Spleen (tissue), 11 donors: ENCODE results near the gene ORMDL3. TPM values are rescaled to one million over a fixed set of nuclear protein-coding genes. Genes with fewer than 3 reads are reported as not detected.

Experiments used
- DNase-seq: peaks from one replicate; pipeline ENCODE4 v3.0.0-alpha.2; 2020
- H3K27ac ChIP-seq, 8 donors: fragments of 200-600 bp; sonication (generic) in 7 of 8; 1 replicate in 4 of 8; 2 replicates in 4 of 8; pipeline versions ENCODE4 v1.5.0 to v1.8.0; 2016 to 2021; ENCODE audit warnings: inconsistent platforms in 4 of 8, mild to moderate bottlenecking in 4 of 8, moderate library complexity in 1 of 8
- H3K27me3 ChIP-seq, 7 donors: fragments of 200-600 bp; sonication (generic) in 6 of 7; replicated peaks in 1 of 7; 1 replicate in 4 of 7; 2 replicates in 3 of 7; pipeline versions ENCODE4 v1.5.0 to v1.8.0; 2016 to 2021; ENCODE audit warnings: inconsistent platforms in 3 of 7, mild to moderate bottlenecking in 1 of 7
- H3K36me3 ChIP-seq, 6 donors: fragments of 200-600 bp; sonication (generic) in 5 of 6; 1 replicate in 4 of 6; 2 replicates in 2 of 6; pipeline versions ENCODE4 v1.5.0 to v1.8.0; 2016 to 2021; ENCODE audit warnings: inconsistent platforms in 2 of 6
- H3K4me1 ChIP-seq, 6 donors: fragments of 200-600 bp; sonication (generic) in 5 of 6; 1 replicate in 3 of 6; 2 replicates in 3 of 6; pipeline versions ENCODE4 v1.5.0 to v1.8.0; 2016 to 2021; ENCODE audit warnings: inconsistent platforms in 3 of 6
- H3K4me3 ChIP-seq, 8 donors: fragments of 200-600 bp; sonication (generic) in 7 of 8; 1 replicate in 4 of 8; 2 replicates in 4 of 8; pipeline versions ENCODE4 v1.5.0 to v1.8.0; 2016 to 2021; ENCODE audit warnings: inconsistent platforms in 4 of 8, mild to moderate bottlenecking in 4 of 8, moderate library complexity in 2 of 8
- H3K9me3 ChIP-seq, 8 donors: fragments of 200-600 bp; sonication (generic) in 7 of 8; 1 replicate in 4 of 8; 2 replicates in 4 of 8; pipeline versions ENCODE4 v1.5.0 to v1.8.0; 2016 to 2021; ENCODE audit warnings: inconsistent platforms in 4 of 8
- POLR2A ChIP-seq, 3 donors: fragments of 450-650 bp; IDR thresholded peaks; one replicate each; pipeline ENCODE4 v1.5.1; 2017; ENCODE audit warnings: antibody characterized with exemption in 3 of 3, mild to moderate bottlenecking in 1 of 3
- POLR2AphosphoS5 ChIP-seq, 3 donors: sonication (generic); formaldehyde crosslinking; IDR thresholded peaks; one replicate each; pipeline ENCODE4 v1.5.1; 2017; ENCODE audit warnings: antibody characterized with exemption in 3 of 3
- WGBS, 5 donors: extraction: QIAGEN DNeasy Blood & Tissue Kit in 3 of 5; methylation state at CpG; one replicate each; pipeline versions ENCODE4 v1.1.5 to v1.1.7; 2013 to 2018; 5-methylcytosine and 5-hydroxymethylcytosine counted together
- intact Hi-C: fragments of 100-400 bp; cut with DNase I; formaldehyde crosslinking; loops from one replicate; pipeline ENCODE4 v1.15.0; 2023; ENCODE audit warnings: low total_unique reads
- polyA plus RNA-seq, 3 donors: library from polyadenylated mRNA; stranded (reverse); fragments of 200-250 nt; gene quantifications; one replicate each; pipeline ENCODE4 v1.2.1, GENCODE V29; 2013
- total RNA-seq, 7 donors: library from RNA; depleted of rRNA in 3 of 7; stranded (reverse); fragments of >200 nt in 3 of 7; fragmentation: NEBNext Ultra II Directional in 4 of 7; extraction: Animal tissue kit (Norgen Biotek cat#: 25700) in 4 of 7; gene quantifications; one replicate each; pipeline versions ENCODE4 v1.1.0 to v1.2.1, GENCODE V29; 2016 to 2021
- TF ChIP-seq, protein P1 (sequence below), 11 experiments: fragments of 200-600 bp in 7 of 11; fragments of 450-650 bp in 4 of 11; sonication (generic) in 4 of 11; IDR thresholded peaks in 8 of 11; conservative IDR thresholded peaks in 3 of 11; 1 replicate in 7 of 11; 2 replicates in 4 of 11; pipeline versions ENCODE4 v1.4.0 to v1.8.0; 2016 to 2021; ENCODE audit warnings: antibody characterized with exemption in 11 of 11, inconsistent platforms in 4 of 11, mild to moderate bottlenecking in 1 of 11
- donor health status: healthy with polysubstance abuse.
- donor health status: DM: no; HTN: no; CAD: no; lungs with moderate emphysema.
- donor health status: DM: no; HTN: no; CAD: no.
- donor health status: Bipolar disorder and iron deficiency.
- donor health status: healthy.
- donor health status: DM: no; HTN: no; CAD: no.
- donor health status: DM: yes; HTN: yes; CAD: no.

ORMDL3 gene
- total and polyA plus RNA-seq, 10 donors, result 34.7 to 77.6 (median 51.7) TPM

DNA sequence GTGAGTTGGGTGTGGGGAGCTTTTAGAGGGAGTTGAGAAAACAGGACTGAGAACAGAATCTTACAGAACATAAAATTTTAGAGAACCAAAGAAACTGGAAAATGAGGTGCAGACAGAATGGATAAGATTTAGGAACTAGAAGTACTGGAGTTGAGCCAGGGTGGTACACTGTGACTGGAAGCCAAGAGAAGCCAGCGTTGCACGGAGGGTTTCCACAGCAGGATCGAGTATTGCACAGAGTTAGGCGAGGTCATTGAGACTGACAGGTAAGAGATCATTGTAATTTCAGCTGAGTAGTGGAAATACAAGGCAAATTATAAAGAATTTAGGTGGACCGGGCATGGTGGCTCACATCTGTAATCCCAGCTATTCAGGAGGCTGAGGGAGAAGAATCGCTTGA, 42.0 kb upstream of the ORMDL3 start:
- H3K9me3 ChIP-seq, result no peaks in the 10 kb centered on the region

DNA sequence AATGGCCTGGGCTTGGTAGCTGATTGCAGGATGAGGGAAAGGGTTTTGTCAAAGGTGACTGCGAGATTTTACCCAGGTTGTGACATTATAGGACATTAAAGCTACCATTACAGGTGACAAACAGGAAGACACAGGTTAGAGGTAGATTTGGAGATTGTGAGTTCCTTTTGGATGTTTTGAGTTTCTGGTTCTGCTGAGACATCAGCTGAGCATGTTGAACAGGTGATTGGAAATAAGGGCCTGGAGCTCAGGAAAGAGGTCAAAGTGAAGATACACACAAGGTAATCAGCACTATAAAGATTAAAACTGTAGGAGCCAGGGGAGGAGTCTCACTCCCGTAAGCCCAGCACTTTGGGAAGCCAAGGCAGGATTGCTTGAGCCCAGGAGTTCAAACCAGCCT, 41.4 kb upstream of the ORMDL3 start:
- no peaks in the 10 kb centered on the region for H3K9me3 ChIP-seq
- peaks cover 0 to 11% (median 0%) of the 10 kb centered on the region in 7 donors for H3K27me3 ChIP-seq
- no peak overlapping the region for H3K27ac ChIP-seq
- no peak for DNase-seq
- TF ChIP-seq POLR2A (IDR thresholded peaks at IDR 0.05) (no peak), POLR2AphosphoS5 (IDR thresholded peaks at IDR 0.05) (no peak)
- TF ChIP-seq, protein P1, sequence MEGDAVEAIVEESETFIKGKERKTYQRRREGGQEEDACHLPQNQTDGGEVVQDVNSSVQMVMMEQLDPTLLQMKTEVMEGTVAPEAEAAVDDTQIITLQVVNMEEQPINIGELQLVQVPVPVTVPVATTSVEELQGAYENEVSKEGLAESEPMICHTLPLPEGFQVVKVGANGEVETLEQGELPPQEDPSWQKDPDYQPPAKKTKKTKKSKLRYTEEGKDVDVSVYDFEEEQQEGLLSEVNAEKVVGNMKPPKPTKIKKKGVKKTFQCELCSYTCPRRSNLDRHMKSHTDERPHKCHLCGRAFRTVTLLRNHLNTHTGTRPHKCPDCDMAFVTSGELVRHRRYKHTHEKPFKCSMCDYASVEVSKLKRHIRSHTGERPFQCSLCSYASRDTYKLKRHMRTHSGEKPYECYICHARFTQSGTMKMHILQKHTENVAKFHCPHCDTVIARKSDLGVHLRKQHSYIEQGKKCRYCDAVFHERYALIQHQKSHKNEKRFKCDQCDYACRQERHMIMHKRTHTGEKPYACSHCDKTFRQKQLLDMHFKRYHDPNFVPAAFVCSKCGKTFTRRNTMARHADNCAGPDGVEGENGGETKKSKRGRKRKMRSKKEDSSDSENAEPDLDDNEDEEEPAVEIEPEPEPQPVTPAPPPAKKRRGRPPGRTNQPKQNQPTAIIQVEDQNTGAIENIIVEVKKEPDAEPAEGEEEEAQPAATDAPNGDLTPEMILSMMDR (IDR thresholded peaks at IDR 0.05 in 8 of 11, conservative IDR thresholded peaks at IDR 0.05 in 3 of 11), result no peak
- intact Hi-C loops, result loop anchor here (10.0 kb wide), 1 partner anchor 84 kb away; no protein-coding TSS in a partner anchor
- no peak overlapping the region for H3K4me3 ChIP-seq
- H3K4me1 ChIP-seq, result peaks cover 0 to 40% (median 3%) of the 10 kb centered on the region in 6 donors
- H3K36me3 ChIP-seq, result no peaks in the 10 kb centered on the region
- WGBS, 5 donors, result 74 to 93% (median 84%) methylated on average over 2 of the region's 2 CpGs

More for the DNA sequence above, 42.0 kb upstream of the ORMDL3 start:
- Histone ChIP-seq H3K4me3 (no peak overlapping the region), H3K4me1 (peaks cover 0 to 36% (median 3%) of the 10 kb centered on the region in 6 donors), H3K27me3 (peaks cover 0 to 11% (median 0%) of the 10 kb centered on the region in 7 donors), H3K36me3 (no peaks in the 10 kb centered on the region), H3K27ac (no peak overlapping the region)
- no peak for DNase-seq
- intact Hi-C loops, result loop anchor here (10.0 kb wide), 1 partner anchor 85 kb away; no protein-coding TSS in a partner anchor
- TF ChIP-seq POLR2AphosphoS5 (IDR thresholded peaks at IDR 0.05) (no peak), POLR2A (IDR thresholded peaks at IDR 0.05) (no peak)
- TF ChIP-seq, protein P1 (IDR thresholded peaks at IDR 0.05 in 8 of 11, conservative IDR thresholded peaks at IDR 0.05 in 3 of 11), result no peak
- WGBS, 5 donors, result 72 to 95% (median 78%) methylated on average over 6 of the region's 6 CpGs

DNA sequence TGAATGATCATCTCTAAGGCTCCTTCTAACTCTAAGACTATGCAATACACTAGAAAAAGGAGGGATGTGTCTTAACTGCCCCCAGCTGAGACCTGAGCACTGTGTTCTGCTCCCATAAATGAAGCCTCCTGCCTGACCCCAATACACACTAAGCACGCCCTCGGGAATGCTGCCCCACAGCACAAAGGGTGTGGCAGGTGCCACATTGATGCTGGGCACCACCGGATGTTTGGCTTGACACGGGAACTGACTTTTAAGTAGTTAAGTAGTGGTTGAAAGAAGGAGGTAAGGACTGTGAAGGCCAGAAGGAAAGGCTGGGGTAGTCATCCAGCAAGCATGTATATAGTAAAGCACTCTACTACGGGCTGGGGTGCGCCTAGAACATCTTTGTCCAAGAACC, 39.4 kb upstream of the ORMDL3 start:
- Histone ChIP-seq H3K4me3 (no peak overlapping the region), H3K9me3 (no peaks in the 10 kb centered on the region), H3K36me3 (no peaks in the 10 kb centered on the region), H3K27ac (peak overlapping the region in 2 of 8 donors; percentile 50 to 63), H3K4me1 (peaks cover 0 to 37% (median 0%) of the 10 kb centered on the region in 6 donors), H3K27me3 (peaks cover 0 to 11% (median 0%) of the 10 kb centered on the region in 7 donors)
- no peak for DNase-seq
- intact Hi-C loops, result loop anchor here (10.0 kb wide), 1 partner anchor 82 kb away; no protein-coding TSS in a partner anchor
- TF ChIP-seq, protein P1 (IDR thresholded peaks at IDR 0.05 in 8 of 11, conservative IDR thresholded peaks at IDR 0.05 in 3 of 11), result no peak
- no peak for TF ChIP-seq POLR2AphosphoS5 (IDR thresholded peaks at IDR 0.05)
- 75 to 96% (median 89%) methylated on average over 6 of the region's 6 CpGs for WGBS, 5 donors

DNA sequence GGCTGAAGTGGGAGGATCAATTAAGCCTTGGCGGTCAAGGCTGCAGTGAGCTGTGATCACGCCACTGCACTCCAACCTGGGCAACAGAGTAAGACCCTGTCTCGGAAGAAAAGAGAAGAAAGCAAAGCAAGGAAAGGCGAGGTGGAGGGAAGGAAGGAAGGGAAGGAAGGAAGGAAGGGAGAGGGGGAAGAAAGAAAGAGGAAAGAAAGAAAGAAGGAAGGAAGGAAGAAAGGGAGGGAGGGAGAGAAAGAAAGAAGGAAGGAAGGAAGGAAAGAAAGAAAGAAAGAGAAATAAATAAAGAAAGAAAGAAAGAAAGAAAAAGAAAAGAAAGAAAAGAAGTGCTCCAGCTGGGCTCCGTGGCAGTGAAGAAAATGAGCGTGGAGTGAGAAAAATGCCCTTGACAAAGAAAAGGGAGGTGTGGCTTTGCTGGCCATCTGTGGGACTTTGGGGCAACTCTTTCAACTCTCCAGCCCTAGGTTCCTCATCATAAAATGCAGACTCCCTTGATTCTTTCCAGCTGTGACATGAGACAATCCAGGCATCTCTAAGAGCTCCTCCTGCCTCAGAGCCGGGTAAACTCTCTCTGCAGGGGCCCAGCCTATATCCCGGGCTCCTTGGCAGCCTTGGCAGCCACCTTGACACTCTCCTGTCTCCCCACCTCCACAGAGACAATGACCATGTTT, 37.8 kb upstream of the ORMDL3 start:
- H3K4me1 ChIP-seq, result peaks cover 0 to 29% (median 0%) of the 10 kb centered on the region in 6 donors
- DNase-seq, result no peak
- H3K4me3 ChIP-seq, result no peak overlapping the region
- 65 to 72% (median 67%) methylated on average over 8 of the region's 8 CpGs for WGBS, 5 donors
- H3K27ac ChIP-seq, result no peak overlapping the region
- TF ChIP-seq, protein P1 (IDR thresholded peaks at IDR 0.05 in 8 of 11, conservative IDR thresholded peaks at IDR 0.05 in 3 of 11), result no peak
- no peak for TF ChIP-seq POLR2AphosphoS5 (IDR thresholded peaks at IDR 0.05)
- TF ChIP-seq POLR2A (IDR thresholded peaks at IDR 0.05), result no peak
- intact Hi-C loops, result loop anchor here (10.0 kb wide), 1 partner anchor 80 kb away; no protein-coding TSS in a partner anchor
- no peaks in the 10 kb centered on the region for H3K27me3 ChIP-seq
- H3K9me3 ChIP-seq, result no peaks in the 10 kb centered on the region
- H3K36me3 ChIP-seq, result no peaks in the 10 kb centered on the region
